Activated CD4-positive, alpha-beta T cell treated with anti-CD3 and anti-CD28 coated beads, Interleukin-2, amount 50 U/mL, for 4 hours (primary cell): ENCODE results near the gene LGI2.
"Not testable (repeated sequence)": the region's sequence is repeated elsewhere in the genome, so short reads cannot be mapped to it uniquely, and the experiment has no call there.

ENCODE experiments used
- DNase-seq, 2 experiments: peaks; one replicate each; pipeline ENCODE4 v3.0.0-alpha.2; 2020

Gene LGI2

DNA sequence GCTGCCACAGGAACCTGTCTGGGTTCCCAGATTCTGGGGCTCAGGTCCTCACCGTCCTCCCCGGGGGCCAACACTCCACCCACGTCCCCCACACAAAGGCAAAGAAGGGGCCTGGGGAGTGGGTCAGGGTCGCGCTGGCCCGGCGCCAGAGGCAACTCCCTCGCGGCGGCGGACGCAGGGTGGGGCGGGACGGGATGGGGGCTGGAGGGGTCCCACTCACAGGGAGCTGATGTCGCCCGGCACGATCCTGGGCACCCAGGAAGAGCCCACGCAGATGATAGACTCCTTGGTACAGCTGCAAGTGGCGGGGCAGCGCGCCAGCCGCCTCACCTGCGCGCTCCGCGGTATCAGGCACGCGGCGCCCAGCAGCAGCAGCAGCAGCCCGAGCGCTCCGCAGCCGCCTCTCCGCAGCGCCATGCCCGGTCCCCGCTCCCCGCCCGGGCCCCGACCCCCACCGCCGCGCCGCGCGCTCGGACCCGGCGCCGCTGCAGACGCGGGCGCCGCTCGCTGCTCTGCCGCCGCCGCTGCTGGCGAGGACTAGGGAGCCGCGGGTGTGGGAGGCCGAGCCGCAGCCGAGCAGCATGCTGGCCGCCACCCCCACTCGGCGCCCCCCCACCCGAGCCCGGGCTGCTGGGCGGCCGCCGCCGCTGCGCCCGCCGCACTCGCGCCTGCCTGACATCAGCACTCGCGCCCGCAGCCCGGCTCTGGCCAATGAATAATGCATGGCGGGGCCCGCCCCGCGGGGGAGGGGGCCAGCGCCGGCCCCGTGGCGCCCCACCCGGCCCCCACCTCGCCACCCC is at the start of gene LGI2:
Gene LGI2 (minus strand): TSS at position 670 of the 800 bp plus-strand sequence. CDS start 253 bp downstream, at position 417.
- no peak for DNase-seq

GRCh38 chr4:25078523-25078922 is 47.8 kb upstream of the LGI2 start:
- DNase-seq: no peak

- no peak for DNase-seq
Measured at GRCh38 chr4:25076625-25077398, 46.1 kb upstream of the LGI2 start.

- no peak for DNase-seq
Measured at GRCh38 chr4:25075851-25076250, 45.1 kb upstream of the LGI2 start.

- no peak for DNase-seq
Measured at GRCh38 chr4:25075129-25075528, 44.4 kb upstream of the LGI2 start.

GRCh38 chr4:25070545-25070944 is 39.8 kb upstream of the LGI2 start:
- no peak for DNase-seq

DNA sequence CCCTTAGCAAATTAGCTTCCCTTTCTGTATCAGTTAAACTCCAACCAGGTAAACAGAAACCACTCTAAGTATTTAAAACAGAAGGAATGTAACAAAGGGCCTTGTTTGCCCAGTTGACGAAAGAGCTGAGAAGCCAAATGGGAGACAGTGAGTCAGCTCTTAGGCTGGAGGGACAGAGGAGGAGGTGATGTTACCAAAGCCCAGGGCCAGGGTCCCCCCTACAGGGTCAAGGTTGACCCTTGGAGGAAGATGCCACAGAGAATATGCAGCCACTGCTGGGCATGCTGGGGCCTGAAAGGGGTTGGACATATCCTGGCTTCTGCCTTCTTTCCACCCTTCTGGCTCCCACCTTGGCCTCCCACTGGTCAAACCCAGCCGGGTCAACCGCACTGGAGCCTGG is 38.3 kb upstream of the LGI2 start:
- DNase-seq: no peak

- no peak for DNase-seq
Measured at GRCh38 chr4:25068386-25068785, 37.6 kb upstream of the LGI2 start.

DNA sequence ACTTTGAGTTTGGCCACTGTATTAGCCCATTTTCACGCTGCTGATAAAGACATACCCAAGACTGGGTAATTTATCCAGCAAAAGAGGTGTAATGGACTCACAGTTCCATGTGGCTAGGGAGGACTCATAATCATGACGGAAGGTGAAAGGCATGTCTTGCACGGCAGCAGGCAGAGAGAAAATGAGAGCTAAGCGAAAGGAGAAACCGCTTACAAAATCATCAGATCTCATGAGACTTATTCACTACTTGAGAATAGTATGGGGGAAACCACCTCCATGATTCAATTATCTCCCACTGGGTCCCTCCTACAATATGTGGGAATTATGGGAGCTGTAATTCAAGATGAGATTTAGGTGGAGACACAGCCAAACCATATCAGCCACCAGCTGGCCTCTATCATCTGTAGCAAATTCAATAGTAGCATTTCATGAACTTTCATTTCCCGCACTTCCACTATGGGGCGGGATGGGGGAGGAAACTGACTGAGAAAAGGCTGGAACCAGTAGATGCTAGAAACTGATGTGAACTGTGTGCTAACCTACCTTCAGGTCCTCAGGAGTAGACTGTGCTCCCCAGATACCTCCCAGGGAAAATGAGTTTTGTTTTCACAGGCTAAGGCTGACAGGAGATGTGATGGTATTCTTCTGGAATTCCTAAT is 35.3 kb upstream of the LGI2 start:
- DNase-seq: no peak

DNA sequence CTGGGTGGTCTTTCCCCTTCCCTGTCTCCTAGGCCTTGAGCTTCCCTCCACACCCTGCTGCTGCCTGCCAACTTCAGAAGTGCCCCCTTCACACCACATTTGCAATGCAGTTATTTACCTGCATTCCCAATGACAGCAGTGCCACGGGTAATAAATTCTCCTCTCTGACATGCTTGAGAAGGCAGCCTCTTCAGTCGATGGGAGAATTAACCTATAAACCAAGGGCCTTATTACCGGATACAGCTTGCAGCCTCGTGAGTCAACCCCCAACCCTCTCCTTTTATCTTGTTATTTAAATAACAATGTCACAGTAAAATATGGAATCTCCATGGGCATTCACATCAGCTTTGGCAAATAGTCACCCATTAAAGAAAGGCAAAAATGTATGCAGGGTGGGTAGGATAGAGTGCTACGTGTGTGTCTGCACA is 34.7 kb upstream of the LGI2 start:
- no peak for DNase-seq

DNA sequence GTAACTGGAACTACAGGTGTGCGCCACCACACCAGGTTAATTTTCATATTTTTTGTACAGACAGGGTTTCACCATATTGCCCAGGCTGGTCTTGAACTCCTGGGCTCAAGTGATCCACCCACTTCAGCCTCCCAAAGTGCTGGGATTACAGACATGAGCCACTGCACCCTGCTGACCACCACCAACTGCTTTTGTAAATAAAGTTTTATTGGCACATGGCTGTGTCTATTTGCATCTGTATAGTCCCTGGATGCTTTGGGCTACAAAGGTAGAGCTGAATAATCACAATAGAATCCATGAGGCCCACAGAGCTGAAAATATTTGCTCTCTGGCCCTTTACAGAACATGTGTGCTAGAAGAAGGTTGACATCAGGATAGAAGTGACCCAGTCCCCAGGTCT is 33.7 kb upstream of the LGI2 start:
- not testable (repeated sequence) for DNase-seq

DNA sequence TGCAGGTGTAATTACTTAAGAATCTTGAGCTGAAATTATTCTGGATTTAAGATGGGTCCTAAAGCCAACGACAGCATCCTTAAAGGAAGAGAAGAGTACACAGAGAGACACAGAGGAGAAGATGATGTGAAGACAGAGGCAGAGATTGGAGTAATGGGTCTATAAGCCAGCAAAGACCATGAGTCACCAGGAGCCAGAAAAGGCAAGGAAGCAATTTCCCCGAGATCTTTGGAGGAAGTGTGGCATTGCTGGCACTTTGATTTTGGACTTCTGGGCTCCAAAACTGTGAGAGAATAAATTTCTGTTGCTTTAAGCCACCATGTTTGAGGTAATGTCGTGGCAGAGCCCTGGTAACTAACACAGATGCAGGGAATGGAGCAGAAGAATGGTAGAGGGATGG is 32.4 kb upstream of the LGI2 start:
- no peak for DNase-seq

DNA sequence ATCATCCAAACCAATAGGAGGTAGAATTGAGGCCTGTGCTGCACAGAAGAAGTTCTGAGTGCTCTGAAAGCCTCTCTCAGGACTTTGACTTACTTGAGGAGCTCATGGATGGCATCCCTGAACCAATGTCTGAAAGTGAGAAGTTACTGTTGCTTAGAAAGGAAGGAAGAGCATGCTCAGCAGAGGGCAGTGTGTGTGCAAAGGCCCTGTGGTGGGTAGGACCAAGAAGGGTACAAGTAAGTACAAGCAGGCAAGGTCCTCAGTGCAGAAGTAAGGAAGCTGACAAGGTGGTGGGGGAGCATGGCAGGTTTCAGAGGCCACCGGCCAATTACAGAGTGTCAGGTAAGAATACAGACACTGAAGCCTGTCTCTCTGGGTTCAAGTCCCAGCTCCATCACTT is 31.4 kb upstream of the LGI2 start:
- DNase-seq: no peak

DNA sequence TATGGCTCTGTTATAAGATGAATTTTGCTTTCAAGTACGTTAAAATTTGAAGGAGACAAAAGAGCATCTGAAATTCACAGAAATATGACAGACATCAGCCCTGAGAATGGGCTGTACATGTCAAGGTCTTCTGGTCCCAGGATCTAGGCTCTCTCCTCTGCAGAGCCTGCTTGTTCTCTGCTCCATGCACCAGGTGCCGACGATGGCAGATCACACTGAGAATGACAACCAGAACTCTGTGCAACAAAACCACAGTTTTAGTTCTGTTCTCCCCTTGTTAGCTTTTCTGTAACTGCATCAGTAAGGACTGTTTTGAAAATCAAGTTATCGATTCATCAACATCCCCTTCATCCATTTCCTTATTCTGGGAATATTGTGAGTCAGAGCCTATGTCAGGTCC is 30.9 kb upstream of the LGI2 start:
- no peak for DNase-seq

DNA sequence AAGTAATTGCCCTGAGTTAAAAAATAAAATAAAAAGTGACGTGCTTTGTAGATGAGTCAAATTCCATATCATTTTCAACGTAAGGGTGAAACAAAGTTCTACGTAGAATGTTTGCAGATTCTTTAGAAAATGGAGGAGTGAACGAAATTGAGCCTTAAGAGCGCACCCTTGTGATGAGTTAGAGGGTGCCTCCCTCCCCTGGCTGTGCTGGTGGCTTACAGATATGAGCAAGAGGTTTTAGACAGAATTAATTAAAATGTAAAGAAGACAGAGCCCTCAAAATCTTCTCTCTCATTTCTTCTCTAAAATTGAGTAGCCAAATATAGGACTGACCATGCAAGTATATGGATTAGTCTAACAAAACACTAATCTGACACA is 30.2 kb upstream of the LGI2 start:
- DNase-seq: no peak

DNA sequence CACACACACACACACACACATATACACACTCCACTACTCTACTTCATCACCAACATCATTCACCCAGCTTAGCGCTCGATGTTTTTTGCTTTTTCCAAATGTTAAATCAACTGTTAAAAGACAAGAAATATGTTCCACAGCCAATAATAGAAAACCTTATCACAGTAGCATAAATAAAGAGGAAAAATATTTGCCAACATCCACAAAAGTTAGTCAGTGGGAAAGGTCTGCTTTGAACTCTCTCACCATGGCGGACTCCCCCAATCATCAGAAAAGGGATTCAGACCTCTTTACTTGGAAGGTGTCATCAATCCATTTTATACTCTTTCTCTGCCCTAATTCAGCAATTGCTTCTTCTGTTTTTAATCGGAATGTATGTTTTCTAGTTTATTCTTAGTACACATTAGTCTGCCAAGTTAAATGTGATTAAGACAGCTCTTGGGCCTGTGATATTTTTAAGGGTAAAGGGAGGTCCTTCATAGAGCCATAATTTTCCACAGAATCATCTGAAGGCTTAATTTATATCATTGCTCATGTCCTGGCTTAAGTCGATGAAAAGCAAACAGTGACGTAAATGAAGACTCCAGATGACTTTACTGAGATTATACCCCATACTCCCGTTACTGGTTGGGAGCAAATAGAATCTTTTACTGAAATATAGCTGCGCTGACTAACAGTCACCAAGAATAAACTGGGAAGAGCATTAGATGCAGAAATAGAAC is 29.7 kb upstream of the LGI2 start:
- no peak for DNase-seq

DNA sequence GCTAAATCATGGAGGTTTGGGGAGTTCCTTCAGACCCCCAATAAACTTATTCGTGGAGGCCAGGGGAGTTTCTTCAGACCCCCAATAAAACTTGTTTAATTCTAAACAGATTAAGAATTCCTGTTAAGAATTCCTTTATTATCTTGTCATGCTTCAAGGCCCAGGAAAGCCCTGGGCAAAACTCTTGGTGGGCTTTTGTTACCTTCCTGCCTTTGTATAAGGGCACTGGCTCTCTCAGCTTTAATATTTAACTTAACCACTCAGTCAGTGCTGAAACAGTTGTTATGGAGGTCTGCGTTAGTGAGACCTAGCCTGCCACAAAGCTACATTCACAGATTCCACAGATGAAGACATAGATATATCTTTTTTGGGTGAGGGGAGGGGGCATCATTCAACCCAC is 29.0 kb upstream of the LGI2 start:
- DNase-seq: no peak

DNA sequence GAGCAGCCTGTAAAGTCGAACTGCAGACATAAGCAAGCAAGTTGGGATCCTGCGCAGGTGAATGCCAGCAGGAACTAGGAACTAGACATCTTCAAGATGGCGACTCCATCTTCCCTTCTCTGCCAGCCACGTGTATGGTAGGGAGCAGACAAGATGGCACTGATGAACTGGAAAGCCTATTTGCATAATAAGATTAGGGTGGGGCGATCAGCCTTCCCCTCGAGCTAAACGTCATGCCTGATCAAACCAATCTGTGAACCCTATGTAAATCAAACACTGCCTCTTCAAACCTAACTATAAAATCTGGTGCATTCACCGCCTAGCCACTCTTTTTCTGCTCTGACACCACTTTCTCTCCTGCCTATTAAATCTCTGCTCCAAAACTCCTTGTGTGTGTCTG is 28.1 kb upstream of the LGI2 start:
- no peak for DNase-seq

- no peak for DNase-seq
Measured at GRCh38 chr4:25057299-25057698, 26.6 kb upstream of the LGI2 start.

DNA sequence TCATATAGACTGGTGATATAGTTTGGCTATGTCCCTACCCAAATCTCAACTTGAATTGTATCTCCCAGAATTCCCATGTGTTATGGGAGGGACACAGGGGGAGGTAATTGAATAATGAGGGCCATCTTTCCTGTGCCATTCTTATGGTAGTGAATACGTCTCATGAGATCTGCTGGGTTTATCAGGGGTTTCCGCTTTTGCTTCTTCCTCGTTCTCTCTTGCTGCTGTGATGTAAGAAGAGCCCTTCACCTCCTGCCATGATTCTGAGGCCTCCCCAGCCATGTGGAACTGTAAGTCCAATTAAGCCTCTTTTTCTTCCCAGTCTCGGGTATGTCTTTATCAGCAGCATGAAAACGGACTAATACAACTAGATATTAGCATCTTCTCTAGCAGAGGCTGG is 21.3 kb upstream of the LGI2 start:
- not testable (repeated sequence) for DNase-seq

- no peak for DNase-seq
Measured at GRCh38 chr4:25051534-25051933, 20.8 kb upstream of the LGI2 start.

DNA sequence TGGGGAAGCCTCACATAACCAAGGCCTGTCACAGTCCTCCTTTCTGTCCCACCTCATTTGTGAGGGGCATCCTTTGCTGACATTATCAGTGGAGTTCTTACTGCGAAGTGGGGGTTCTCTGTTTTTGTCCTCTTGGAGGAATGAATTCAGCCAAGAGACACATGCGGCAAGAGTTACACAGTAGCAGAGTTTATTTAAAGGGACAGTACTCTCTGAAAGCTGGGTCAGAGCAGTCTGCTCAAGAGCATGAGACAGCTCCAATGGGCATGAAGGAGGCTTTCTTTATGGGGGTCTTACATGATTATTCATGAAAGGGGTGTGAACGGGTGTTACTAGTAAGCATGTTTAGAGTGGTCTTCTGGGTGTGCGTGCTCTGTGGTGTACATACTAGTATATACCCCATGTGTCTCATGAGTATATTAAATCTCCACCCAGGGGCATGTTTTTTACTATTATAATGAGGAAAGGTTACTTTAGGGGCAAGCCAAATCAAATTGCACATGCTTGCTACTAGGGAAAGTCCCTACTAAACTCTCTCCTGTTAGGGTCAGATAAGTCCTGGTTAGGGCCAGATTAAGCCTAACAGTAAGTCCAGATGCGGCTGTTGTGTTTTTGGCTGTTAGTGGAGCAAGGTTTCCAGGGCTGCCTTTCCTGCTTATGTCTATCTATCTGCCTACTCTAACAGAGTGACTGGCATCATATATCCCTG is 19.8 kb upstream of the LGI2 start:
- no peak for DNase-seq

DNA sequence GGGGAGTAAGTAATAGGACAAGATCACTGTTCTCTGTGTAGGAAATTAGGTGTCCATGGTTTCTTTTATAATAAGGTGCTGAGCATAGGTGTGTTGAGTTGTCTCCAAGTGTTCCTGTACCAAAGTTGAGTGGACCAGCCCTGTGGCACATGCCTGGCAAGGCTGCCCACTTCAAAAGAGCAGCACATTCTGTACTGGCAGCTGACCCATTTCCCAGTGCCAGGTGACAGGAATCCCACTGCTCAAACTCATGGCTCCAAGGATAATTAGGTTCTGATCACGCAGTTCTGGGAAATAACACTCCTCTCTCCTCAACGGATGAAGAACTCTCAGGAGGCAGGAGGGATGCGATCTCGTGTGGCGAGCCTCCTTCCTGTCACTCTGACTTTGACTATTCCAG is 12.8 kb upstream of the LGI2 start:
- no peak for DNase-seq
